GM12892 (cell line): ENCODE measurements around the gene BMPR1A.
"Not testable (repeated sequence)": the region's sequence is repeated elsewhere in the genome, so short reads cannot be mapped to it uniquely, and the experiment has no call there.

Experiments
- DNase-seq: peaks from one replicate; pipeline ENCODE4 v3.0.0; 2011; ENCODE audit not compliant: insufficient read length
- FAIRE-seq: peaks from 2 replicates; lab custom pipeline; 2011; peaks lifted over from hg19 to GRCh38; lab: Jason Lieb, UNC
- POLR2A ChIP-seq: IDR thresholded peaks from 2 replicates; pipeline ENCODE4 v1.6.1; 2011; ENCODE audit warnings: low read depth, low read length, control low read depth
- POLR2AphosphoS5 ChIP-seq: IDR thresholded peaks from 2 replicates; pipeline ENCODE4 v1.6.1; 2011; ENCODE audit warnings: low read depth, low read length, control low read depth
- TAF1 ChIP-seq: IDR thresholded peaks from 2 replicates; pipeline ENCODE4 v1.6.1; 2011; ENCODE audit warnings: low read depth, mild to moderate bottlenecking, control low read depth, low read length, borderline replicate concordance

BMPR1A gene

DNA sequence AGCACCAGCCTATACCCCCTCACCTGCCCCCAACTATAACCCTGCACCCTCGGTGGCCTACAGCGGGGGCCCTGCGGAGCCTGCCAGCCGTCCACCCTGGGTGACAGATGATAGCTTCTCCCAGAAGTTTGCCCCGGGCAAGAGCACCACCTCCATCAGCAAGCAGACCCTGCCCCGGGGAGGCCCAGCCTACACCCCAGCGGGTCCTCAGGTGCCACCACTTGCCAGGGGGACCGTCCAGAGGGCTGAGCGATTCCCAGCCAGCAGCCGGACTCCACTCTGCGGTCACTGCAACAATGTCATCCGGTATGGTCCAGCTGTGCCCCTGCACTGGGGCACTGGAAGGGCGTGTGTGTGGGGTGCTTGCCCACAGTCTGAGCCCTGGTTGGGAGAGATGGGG lies 40.0 kb upstream of the BMPR1A start:
- FAIRE-seq = no peak
- TF ChIP-seq POLR2A (no peak), POLR2AphosphoS5 (no peak), TAF1 (no peak)
- DNase-seq = no peak

DNA sequence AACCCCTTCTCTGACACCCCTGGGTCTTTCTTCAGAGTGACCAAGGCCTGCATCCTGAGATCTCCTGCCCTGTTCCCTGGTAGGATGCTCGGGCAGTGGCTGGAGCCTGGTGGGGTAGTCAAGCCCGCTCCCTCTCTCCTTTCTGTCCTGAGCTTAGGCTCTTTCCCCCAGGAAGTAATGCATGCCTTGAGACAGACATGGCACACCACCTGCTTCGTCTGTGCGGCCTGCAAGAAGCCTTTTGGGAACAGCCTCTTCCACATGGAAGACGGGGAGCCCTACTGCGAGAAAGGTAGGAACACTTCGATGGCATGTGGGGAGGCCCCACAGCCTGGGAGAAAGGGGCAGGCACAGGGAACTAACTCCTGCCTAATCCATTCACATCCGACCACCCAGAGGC lies 37.9 kb upstream of the BMPR1A start:
- FAIRE-seq (no peak), DNase-seq (no peak)
- no peak for TF ChIP-seq POLR2AphosphoS5

DNA sequence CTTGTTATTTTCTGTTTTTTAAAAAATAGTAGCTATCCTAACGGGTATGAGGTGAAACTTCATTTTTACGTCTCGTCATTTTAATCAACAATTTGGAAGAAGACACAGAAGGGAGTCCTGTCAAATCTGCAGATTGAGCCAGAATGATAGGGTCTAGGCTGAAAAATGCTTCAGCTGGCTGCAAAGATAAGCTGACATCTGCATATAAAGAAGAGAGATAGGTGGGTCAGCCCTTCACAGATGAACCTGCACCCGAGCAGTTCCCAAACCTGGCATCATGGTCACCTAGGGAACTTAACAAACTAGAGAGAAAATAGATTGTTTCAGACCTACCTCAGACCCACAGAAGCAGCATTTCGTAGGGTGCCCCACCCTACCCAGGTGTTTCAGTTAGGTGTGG lies 35.2 kb upstream of the BMPR1A start:
- no peak for DNase-seq
- no peak for TF ChIP-seq POLR2AphosphoS5
- no peak for TF ChIP-seq TAF1
- TF ChIP-seq POLR2A = no peak
- no peak for FAIRE-seq

DNA sequence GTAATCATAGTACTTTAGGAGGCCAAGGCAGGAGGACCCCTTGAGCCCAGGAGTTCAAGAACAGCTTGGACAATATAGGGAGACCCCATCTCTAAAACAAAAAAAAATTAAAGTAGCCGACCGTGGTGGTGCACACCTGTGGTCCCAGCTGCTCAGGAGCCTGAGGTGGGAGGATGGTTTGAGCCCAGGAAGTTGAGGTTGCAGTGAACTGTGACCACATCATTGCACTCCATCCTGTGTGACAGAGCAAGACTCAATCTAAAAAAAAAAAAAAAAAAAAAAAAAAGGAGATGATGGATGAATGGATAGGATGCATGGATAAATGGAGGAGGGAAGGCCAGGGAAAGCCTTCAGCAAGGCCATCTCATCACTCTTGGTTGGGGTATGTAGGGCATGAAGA lies 33.4 kb upstream of the BMPR1A start:
- DNase-seq (no peak), FAIRE-seq (no peak)
- TF ChIP-seq POLR2A (no peak), TAF1 (no peak), POLR2AphosphoS5 (no peak)

DNA sequence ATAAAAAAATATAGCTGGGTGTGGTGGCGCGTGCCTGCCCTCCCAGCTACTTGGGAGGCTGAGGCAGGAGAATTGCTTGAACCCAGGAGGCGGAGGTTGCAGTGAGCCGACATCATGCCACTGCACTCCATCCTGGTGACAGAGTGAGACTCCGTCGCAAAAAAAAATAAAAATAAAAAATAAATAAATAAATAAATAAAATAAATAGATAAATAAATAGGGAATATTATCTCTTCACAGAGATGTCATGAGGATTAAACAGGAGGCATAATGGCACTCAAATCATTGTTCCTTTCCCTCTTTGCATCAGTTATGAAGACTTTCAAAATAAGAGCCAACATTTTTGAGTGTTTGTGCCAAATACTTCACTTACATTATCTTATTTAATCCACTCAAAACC lies 32.0 kb upstream of the BMPR1A start:
- FAIRE-seq (no peak), DNase-seq (no peak)
- TF ChIP-seq POLR2AphosphoS5 (no peak), POLR2A (no peak), TAF1 (no peak)

DNA sequence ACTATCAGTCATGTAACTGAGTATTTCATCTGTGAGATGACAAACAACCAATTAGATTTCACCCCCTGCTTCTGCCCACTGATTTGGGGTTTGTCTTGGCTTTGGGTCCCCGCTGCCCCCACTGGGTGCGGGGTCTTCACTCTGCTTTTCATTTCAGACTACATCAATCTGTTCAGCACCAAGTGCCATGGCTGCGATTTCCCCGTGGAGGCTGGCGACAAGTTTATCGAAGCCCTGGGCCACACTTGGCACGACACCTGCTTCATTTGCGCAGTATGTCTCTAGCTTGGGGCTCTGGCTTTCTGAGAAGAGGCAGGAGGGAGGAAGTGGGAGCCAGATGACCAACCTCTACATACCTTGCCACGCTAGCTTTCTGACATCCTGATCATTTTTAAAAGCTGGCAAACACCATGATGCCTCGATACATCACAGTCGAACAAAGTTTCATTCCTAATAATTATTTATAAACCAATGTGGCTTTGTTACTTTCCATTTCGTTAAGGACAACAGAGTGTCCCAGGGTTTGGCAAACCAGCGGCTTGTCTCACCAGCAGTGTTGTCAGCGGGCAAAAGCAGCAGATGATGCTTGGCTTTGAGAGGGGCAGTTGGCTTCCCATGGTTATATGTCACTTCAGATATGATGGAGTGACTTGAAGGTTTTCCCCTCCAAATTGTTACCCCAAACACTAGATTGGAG lies 30.3 kb upstream of the BMPR1A start:
- DNase-seq (no peak), FAIRE-seq (no peak)
- no peak for TF ChIP-seq TAF1
- TF ChIP-seq POLR2AphosphoS5 = no peak
- no peak for TF ChIP-seq POLR2A

DNA sequence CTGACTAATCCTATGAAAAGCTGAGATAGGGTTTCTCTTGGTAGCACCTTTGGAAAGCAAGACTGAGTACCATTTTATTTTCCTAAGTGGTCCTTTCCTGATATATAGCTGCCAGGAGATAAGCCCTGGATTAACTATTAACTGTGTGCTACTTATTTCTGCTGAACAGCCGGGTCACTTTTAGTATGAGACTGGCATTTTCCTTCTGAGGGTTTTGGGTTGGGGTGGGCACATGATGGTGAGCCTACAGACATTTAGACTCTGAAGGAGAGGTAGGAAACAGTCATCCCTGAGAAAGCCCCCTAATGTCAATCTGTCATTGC lies 29.8 kb upstream of the BMPR1A start:
- TF ChIP-seq TAF1 (no peak), POLR2AphosphoS5 (no peak), POLR2A (no peak)
- FAIRE-seq = no peak

DNA sequence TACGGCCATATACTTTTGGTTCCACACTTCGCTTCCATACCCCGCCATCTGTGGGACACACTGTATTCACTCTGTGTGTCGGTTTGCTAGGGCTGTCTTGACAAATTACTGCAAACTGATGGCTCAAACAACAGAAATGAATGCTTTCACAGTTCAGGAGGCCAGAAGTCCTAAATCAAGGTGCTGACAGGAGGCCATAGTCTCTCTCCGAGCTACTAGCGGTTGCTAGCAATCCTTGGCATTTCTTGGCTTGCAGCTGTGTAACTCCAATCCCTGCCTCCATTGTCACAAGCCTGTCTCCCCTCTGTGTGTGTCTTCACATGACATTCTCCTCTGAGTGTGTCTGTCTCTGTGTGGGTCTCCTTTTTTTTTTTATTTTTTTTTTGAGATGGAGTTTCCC lies 28.9 kb upstream of the BMPR1A start:
- DNase-seq (no peak), FAIRE-seq (no peak)
- no peak for TF ChIP-seq TAF1
- TF ChIP-seq POLR2AphosphoS5 = no peak
- no peak for TF ChIP-seq POLR2A

More for the DNA sequence above, 29.8 kb upstream of the BMPR1A start:
- DNase-seq = no peak

DNA sequence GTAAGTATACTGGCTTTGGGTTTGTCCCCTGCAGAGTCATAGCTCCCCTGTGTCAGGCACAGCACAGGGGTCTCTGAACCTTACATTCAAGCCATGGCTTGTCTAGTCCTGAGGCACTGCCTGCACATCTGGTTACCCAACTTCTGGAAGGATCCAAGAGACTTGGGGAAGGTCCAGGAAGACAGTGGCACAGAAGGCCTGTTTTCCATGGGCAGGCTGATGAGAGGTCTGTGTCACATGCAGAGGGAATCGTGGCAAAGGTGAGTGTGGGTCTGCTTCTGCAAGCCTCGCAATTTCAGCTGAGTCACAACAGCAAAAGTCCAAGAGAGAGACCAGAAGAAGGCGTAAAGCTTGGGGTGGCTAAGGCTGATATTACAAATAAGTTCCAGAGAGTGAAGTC lies 28.4 kb upstream of the BMPR1A start:
- no peak for TF ChIP-seq POLR2AphosphoS5
- no peak for TF ChIP-seq TAF1
- TF ChIP-seq POLR2A = no peak
- DNase-seq (no peak), FAIRE-seq (no peak)

DNA sequence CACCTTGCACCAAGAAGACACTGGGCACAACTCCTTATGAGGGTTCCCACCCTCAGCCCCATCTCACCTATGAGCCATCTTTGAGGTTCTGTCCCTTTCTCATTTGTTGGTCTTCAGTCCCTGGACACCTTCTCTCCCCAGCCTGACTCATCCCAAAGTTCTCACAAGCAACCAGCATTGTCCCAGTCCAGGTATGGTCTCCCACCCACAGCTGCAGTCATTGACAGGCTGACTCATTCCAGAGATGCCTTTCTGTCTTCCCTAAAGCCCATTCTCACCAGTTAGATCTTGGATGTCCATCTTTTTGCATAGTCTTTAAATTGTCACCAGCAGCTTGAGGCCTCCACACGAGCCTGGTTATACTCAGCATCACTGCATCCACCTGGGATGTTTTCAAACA lies 26.7 kb upstream of the BMPR1A start:
- DNase-seq (no peak), FAIRE-seq (no peak)
- TF ChIP-seq POLR2A (no peak), POLR2AphosphoS5 (no peak), TAF1 (no peak)

DNA sequence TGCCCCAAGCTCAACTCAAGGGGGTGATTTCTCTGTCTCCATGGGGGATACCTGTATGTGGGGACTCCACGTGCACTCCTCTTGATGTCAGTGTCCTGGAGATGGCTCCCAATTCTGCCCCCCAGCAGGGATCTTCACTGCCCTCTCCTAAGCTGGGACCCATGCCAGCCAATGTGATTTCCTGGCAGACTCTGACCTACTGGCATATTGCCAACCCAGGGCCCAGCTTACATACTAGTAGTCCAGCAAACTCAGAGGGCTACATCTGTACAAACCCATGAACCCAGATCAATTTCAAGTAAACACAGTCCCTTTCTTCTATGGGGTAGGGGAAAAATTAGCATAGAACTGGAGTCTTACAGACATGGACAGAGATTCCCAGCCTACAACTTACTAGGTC lies 26.2 kb upstream of the BMPR1A start:
- no peak for FAIRE-seq
- no peak for DNase-seq
- no peak for TF ChIP-seq TAF1
- TF ChIP-seq POLR2AphosphoS5 = no peak
- TF ChIP-seq POLR2A = no peak

DNA sequence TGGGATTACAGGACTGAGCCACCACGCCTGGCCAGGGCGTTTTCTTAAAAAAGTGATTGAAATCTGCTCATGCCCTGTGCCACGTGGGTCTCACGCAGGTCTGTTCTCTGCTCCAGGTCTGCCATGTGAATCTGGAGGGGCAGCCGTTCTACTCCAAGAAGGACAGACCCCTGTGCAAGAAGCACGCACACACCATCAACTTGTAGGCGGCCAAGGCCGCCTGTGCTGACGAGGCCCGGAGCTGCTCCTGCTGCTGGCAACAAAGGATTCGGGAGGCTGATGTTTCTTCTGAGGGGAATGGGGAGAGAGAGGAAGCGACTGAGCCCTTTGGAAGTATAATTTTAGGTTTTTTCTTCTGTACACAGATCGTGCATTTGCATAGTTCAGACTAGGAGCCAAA lies 23.6 kb upstream of the BMPR1A start:
- FAIRE-seq (no peak), DNase-seq (no peak)
- TF ChIP-seq TAF1 = no peak
- no peak for TF ChIP-seq POLR2A
- TF ChIP-seq POLR2AphosphoS5 = no peak

DNA sequence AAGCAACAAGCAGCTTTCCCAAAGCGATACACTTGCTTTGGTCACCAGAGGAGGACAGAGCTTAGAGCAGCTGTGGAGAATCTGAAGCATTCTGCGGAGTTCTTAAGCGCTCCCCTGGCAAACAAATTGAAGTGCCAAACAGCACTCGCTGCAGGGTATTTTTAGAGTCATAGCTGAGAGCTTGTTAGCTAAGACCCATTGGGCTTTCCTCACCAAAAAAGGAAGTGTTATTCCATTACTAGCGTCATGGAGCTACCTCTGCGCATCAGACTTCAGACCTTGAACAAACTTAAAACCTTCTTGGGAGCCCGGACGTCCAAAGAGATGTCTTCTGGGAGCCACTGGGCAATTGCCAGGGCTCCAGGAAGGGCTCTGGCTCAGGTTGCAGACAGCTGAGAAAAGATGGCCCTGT lies 23.2 kb upstream of the BMPR1A start:
- FAIRE-seq (no peak), DNase-seq (no peak)
- no peak for TF ChIP-seq POLR2AphosphoS5
- no peak for TF ChIP-seq TAF1
- TF ChIP-seq POLR2A = no peak

DNA sequence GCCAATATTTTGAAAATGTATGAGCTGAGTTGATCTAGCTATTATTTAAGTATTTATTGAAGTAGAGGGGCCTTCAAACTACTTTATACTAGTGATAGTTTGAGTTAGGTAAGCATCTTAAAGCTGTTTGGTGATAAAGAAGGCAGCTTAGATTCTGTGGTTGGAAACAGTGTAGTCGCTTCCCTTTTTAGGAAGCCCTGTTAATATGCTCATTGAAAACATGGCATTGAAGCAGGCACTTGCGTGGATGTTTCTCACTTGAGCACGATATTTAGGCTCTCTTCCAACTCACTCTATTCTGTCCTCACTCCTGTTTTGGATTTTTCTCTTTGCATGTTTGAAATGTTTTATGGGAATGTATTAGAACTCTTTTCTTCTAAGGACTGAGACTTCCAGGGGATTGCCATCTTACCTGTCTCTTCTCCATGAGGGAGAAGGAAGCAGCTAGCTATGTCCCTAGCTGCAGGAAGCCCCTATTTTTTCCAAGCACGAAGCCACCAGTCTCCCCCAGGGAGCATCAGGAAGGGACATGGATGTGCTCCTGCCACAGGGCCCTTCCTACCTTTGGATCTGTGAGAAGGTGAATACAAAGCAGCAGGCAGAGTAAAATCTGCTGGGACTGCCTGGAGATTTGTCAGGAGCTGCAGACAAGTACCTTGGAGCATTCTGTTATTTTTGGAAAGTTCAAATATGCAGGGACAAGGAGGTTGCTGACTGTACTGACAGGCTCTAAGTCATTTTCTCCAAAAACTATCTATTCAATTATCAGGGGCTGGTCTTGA lies 22.0 kb upstream of the BMPR1A start:
- TF ChIP-seq POLR2A (no peak), TAF1 (no peak), POLR2AphosphoS5 (no peak)
- FAIRE-seq = no peak
- no peak for DNase-seq

DNA sequence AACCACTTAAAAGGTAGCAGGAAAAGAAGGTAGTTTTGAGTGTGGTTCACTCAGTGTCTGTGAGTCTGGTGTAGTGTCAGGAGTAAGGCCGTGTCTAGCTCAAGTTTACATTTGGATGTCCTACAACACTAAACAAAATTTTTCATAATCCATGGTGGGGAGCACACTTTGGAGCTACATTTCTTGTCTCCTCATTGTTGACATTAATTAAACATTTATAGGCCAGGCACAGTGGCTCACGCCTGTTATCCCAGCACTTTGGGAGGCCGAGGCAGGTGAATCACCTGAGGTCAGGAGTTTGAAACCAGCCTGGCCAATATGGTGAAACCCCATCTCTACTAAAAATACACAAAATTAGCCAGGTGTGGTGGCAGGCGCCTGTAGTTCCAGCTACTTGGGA lies 21.1 kb upstream of the BMPR1A start:
- not testable (repeated sequence) for FAIRE-seq

More for the DNA sequence above, 21.1 kb upstream of the BMPR1A start:
- DNase-seq = not testable (repeated sequence)
